WI38 (cell line): ENCODE results near the gene NELFB.

Source experiments
- H3K4me3 ChIP-seq: 2 replicates; pipeline ENCODE4 v1.5.1; 2011; ENCODE audit warnings: low read depth, mild to moderate bottlenecking, control low read depth, low read length
- TF ChIP-seq, protein P1 (sequence below): IDR thresholded peaks from 2 replicates; pipeline ENCODE4 v1.5.1; 2012; ENCODE audit warnings: low read depth, mild to moderate bottlenecking, control low read depth, low read length

NELFB gene

DNA sequence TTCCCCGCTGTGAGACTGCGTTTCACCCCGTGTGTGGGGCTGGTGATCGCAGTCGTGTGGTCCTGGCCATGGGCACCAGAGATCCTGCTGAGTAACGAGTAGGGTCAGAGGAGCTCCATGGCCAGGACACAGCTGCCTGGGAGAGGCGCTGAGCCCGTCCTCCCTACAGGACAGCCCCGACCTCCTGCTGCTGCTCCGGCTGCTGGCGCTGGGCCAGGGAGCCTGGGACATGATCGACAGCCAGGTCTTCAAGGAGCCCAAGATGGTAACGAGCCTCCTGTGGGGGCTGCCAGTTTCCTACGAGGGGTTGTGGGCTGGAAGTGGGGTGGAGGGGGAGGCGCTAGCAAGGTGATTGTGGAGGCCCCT lies 11.0 kb downstream of the NELFB start:
- H3K4me3 ChIP-seq = no peak overlapping the region
- TF ChIP-seq, protein P1, sequence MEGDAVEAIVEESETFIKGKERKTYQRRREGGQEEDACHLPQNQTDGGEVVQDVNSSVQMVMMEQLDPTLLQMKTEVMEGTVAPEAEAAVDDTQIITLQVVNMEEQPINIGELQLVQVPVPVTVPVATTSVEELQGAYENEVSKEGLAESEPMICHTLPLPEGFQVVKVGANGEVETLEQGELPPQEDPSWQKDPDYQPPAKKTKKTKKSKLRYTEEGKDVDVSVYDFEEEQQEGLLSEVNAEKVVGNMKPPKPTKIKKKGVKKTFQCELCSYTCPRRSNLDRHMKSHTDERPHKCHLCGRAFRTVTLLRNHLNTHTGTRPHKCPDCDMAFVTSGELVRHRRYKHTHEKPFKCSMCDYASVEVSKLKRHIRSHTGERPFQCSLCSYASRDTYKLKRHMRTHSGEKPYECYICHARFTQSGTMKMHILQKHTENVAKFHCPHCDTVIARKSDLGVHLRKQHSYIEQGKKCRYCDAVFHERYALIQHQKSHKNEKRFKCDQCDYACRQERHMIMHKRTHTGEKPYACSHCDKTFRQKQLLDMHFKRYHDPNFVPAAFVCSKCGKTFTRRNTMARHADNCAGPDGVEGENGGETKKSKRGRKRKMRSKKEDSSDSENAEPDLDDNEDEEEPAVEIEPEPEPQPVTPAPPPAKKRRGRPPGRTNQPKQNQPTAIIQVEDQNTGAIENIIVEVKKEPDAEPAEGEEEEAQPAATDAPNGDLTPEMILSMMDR = no peak

DNA sequence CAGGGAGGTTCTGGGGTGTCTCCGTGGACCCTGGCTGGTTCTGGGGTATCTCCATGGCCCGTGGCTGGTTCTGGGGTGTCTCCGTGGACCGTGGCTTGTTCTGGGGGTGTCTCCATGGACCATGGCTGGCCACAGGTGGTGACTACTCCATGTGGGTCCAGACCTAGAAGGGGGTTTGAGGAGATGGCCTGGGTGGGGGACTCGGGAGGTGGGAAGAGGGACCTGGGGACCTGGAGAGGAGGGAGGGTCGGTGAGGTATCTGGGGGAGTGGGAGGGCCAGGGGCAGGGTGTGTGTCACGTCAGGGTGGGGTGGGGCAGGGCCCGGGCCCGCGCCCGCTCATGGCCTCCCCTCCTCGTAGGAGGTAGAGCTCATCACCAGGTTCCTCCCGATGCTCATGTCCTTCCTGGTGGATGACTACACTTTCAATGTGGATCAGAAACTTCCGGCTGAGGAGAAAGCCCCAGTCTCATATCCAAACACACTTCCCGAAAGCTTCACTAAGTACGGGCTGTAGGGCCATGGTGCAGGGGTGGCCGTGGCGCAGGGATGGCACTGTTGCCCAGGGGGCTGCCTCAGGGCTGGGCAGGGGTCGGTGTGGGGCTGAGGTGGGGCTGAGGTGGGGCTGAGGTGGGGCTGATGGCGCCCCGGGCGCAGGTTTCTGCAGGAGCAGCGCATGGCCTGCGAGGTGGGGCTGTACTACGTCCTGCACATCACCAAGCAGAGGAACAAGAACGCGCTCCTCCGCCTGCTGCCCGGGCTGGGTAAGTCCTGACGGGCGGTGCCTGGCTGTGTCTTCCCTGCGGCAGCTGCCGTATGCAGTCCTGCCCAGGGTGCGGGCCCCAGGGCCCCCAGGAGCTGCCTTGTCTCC lies 11.7 kb downstream of the NELFB start:
- TF ChIP-seq, protein P1 = no peak
- H3K4me3 ChIP-seq = no peak overlapping the region

DNA sequence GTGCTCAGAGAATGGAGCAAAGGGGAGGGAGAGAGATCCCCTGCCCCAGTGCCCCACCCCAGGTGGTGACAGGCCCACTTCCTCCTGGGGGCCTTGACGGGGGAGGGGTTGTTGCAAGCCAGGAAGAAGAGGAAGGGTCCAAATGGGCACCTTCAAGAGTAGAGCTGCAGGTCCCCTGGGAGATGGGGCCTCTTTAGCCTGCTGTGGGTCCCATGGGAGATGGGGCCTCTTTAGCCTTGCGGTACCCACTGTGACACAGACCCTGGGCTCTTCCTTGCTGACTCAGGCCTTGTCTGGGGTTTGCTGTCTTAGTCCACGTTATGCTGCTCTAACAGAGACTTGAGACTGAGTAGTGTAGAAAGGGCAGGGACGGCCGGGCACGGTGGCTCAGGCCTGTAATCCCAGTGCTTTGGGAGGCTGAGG lies 12.8 kb downstream of the NELFB start:
- TF ChIP-seq, protein P1 = no peak
- no peak overlapping the region for H3K4me3 ChIP-seq

DNA sequence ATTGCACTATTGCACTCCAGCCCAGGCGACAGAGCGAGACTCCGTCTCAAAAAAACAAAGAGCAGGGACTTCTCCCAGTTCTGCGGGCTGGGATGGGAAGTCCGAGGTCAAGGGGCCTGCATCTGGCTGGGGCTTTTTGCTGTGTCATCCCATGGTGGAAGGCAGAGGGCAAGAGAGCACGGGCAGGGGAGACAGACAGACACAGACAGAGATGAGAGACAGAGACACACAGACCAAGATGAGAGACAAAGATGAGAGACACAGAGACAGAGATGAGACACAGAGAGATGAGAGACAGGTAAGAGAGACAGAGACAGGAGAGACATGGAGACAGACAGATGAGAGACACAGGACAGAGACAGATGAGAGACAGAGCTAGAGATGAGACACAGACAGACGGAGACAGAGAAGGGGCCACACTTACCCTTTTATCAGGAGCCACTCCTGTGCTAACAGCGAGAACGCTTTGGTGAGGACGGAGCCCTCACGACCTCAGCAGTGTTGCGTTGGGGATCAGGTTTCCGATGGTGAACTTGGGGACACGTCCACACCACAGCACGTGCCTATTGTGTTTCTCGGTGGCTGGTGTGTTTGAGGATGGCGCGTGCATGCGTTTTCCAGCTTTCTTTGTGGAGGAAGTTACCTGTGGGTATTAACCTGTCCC lies 13.5 kb downstream of the NELFB start:
- TF ChIP-seq, protein P1 = no peak
- no peak overlapping the region for H3K4me3 ChIP-seq

DNA sequence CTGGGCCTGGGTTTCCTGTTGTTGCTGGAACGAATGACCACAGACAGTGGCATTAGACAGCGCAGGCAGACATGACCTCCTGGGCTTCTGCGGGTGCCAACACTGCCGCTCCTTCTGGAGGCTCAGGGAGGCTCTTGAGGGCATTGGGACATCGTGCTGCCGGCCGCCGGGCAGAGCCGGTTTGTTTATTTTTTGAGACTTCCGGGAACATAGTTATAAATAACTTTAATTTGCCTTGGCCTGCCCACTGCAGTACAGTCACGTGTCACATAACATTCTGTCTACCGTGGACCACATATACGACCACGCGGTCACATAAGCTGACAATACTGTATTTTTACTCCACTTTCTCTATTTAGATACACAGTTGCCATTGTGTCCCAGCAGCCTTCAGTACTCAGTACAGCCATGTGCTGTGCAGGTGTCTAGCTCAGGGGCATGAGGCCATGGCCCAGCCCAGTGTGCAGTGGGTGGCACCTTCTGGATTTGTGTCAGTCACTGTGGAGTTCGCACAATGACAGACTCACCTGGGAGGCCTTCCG lies 14.2 kb downstream of the NELFB start:
- H3K4me3 ChIP-seq = no peak overlapping the region
- TF ChIP-seq, protein P1 = no peak

DNA sequence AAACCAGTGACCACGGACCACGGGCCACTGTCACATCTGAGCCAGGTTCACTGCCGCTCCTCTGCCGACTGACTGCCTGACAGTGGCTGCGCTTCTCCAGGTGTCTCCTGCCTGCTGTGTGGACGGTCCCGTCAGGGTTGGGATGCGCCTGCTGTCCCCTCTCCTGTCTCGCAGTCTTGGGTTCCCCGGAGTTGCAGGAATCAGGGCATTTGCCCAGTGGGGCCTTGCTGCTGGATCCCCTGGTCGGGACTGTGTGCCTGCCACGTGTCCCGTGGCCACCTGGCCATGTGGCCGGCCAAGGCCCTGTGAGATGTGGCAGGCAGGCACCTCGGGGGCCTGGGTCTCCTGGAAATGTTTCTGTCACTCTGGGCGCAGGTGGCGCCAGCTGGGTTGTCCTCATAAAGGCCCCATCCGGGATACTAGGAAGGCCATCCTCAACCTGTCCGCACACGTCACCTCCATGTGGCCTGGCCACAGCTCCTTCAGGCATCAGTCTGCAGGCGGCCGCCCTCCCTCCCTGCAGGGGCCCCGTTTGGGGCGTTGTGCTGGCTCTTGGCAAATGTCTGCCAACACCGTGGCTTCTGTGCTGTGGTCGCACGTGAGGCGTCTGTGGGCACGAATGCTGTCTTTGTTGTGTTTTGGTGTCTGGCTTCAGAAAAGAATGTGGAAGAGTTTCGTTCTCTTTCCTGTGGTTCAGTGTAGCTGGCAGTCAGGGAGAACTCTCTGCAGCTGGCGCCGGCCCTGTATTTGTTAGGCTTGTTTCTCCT lies 16.0 kb downstream of the NELFB start:
- H3K4me3 ChIP-seq = no peak overlapping the region
- TF ChIP-seq, protein P1 = no peak
